IPS-20b (cell line): Measurements from ENCODE around the gene NIPSNAP3A.

ENCODE experiments used
- H3K27ac ChIP-seq: one replicate; pipeline ENCODE4 v1.5.1; 2013; ENCODE audit warnings: low read length
- H3K27me3 ChIP-seq: 2 replicates; pipeline ENCODE4 v1.6.1; 2013; ENCODE audit warnings: mild to moderate bottlenecking, low read length, inconsistent platforms; ENCODE audit not compliant: insufficient read depth
- H3K36me3 ChIP-seq: 2 replicates; pipeline ENCODE4 v1.6.1; 2013; ENCODE audit warnings: low read depth, mild to moderate bottlenecking, inconsistent platforms, low read length, moderate library complexity; ENCODE audit not compliant: insufficient read depth
- H3K4me1 ChIP-seq: 2 replicates; pipeline ENCODE4 v1.6.1; 2013; ENCODE audit warnings: mild to moderate bottlenecking, control low read depth, inconsistent platforms, low read length, moderate library complexity; ENCODE audit not compliant: insufficient read depth
- H3K4me3 ChIP-seq: 2 replicates; pipeline ENCODE4 v1.5.1; 2013; ENCODE audit warnings: mild to moderate bottlenecking, low read length, inconsistent platforms
- H3K9ac ChIP-seq: 2 replicates; pipeline ENCODE4 v1.6.1; 2013; ENCODE audit warnings: low read depth, mild to moderate bottlenecking, inconsistent platforms, low read length, moderate library complexity
- H3K9me3 ChIP-seq: 2 replicates; pipeline ENCODE4 v1.6.1; 2013; ENCODE audit warnings: mild to moderate bottlenecking, low read depth, low read length, inconsistent platforms; ENCODE audit not compliant: insufficient read depth

Gene NIPSNAP3A

DNA sequence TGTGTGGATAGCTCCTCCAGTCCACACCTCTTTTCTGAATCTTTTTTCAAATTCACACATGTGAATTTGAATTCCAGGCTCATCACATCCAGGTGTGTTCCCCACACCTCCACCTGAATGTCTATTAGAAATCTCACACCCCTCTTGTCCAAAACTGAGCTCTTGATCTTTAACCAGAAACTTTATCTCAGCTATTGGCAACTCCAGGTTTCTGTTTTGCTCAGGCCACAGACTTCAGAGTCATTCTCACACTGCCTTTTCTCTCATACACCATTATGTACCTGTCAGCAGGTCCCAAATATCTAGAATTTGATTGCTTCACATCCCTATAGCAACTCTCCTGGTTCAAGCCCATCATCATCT is 28.1 kb downstream of the NIPSNAP3A start:
- H3K9me3 ChIP-seq = no peaks in the 10 kb centered on the region
- H3K27ac ChIP-seq = no peak overlapping the region
- H3K4me1 ChIP-seq = no peaks in the 10 kb centered on the region
- H3K27me3 ChIP-seq = no peaks in the 10 kb centered on the region
- H3K4me3 ChIP-seq = no peak overlapping the region
- no peaks in the 10 kb centered on the region for H3K36me3 ChIP-seq
- no peak overlapping the region for H3K9ac ChIP-seq

DNA sequence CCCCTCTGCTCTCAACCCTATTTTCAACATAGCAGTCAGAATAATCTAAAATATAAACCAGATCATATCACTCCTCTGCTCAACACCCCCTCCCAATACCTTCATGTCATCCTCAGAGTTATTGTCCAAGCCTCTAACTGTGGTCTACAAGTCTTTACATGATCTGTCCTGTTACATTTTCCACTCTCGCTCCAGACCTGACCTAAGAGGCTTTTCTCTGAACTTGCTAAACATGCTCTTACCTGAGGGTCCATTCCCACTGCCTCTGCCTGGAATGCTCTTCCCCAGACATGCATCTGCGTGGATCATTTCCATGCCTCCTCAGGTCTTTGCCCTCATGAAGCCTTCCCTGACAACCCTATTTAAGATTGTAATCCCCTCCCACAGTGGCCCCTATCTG is 28.5 kb downstream of the NIPSNAP3A start:
- Histone ChIP-seq H3K4me1 (no peaks in the 10 kb centered on the region), H3K36me3 (no peaks in the 10 kb centered on the region)

DNA sequence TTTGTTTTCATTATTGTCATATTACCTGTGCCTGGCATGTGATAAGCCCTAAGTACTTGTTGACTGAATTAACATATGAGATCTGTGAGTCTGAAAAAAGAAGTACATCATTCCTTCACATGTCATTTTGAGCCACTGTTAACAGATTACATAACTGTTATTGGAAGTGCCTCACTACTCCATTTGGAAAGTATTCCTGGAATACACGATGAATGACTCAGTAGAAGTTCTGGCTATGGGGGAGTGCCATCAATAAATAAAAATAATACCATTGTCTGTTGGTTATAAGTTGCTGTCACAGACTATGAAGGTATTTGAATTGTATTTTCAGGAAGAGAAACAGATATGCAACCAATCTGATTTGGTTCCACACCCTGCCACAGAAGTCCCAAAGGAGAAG is 29.3 kb downstream of the NIPSNAP3A start:
- H3K4me3 ChIP-seq = no peak overlapping the region
- no peak overlapping the region for H3K9ac ChIP-seq
- no peak overlapping the region for H3K27ac ChIP-seq
- H3K9me3 ChIP-seq = no peaks in the 10 kb centered on the region
- H3K36me3 ChIP-seq = peaks cover 4% of the 10 kb centered on the region; the same call in 1 of the 2 replicates
- no peaks in the 10 kb centered on the region for H3K4me1 ChIP-seq
- H3K27me3 ChIP-seq = no peaks in the 10 kb centered on the region

More for the DNA sequence above, 28.5 kb downstream of the NIPSNAP3A start:
- H3K9me3 ChIP-seq = no peaks in the 10 kb centered on the region
- H3K27me3 ChIP-seq = no peaks in the 10 kb centered on the region
- H3K27ac ChIP-seq = no peak overlapping the region
- H3K9ac ChIP-seq = no peak overlapping the region
- H3K4me3 ChIP-seq = no peak overlapping the region

GRCh38 chr9:104778802-104779201 is 31.3 kb downstream of the NIPSNAP3A start:
- Histone ChIP-seq H3K4me1 (no peaks in the 10 kb centered on the region), H3K9me3 (no peaks in the 10 kb centered on the region), H3K27me3 (no peaks in the 10 kb centered on the region), H3K9ac (no peak overlapping the region), H3K4me3 (no peak overlapping the region), H3K27ac (no peak overlapping the region), H3K36me3 (peaks cover 20% of the 10 kb centered on the region)

DNA sequence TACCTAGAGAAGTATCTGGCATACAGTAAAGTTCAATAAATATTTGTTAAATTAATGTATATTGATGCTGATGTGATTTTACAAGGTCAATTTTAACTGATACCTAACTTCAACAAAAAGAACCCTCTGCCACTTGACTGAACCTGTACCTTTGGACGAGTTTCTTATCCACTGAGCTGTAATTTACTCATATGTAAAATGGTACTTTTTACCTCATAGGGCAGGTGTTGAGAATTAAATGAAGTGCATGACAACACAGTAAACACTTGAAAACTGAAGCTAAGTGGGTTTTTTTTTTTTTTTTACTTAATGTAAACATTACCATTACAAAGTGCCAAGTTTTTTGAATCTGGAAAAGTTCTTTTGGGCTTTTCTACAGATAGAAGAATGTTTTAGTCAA is 31.9 kb downstream of the NIPSNAP3A start:
- Histone ChIP-seq H3K4me3 (no peak overlapping the region), H3K36me3 (peaks cover 25% of the 10 kb centered on the region), H3K27me3 (no peaks in the 10 kb centered on the region), H3K9me3 (no peaks in the 10 kb centered on the region), H3K4me1 (no peaks in the 10 kb centered on the region), H3K27ac (no peak overlapping the region), H3K9ac (no peak overlapping the region)

- no peaks in the 10 kb centered on the region for H3K4me1 ChIP-seq
- H3K9ac ChIP-seq = no peak overlapping the region
- no peak overlapping the region for H3K4me3 ChIP-seq
- H3K9me3 ChIP-seq = no peaks in the 10 kb centered on the region
- H3K27me3 ChIP-seq = no peaks in the 10 kb centered on the region
- peaks cover 28% of the 10 kb centered on the region for H3K36me3 ChIP-seq
- no peak overlapping the region for H3K27ac ChIP-seq
These were observed 32.6 kb downstream of the NIPSNAP3A start for GRCh38 chr9:104779946-104780535.

DNA sequence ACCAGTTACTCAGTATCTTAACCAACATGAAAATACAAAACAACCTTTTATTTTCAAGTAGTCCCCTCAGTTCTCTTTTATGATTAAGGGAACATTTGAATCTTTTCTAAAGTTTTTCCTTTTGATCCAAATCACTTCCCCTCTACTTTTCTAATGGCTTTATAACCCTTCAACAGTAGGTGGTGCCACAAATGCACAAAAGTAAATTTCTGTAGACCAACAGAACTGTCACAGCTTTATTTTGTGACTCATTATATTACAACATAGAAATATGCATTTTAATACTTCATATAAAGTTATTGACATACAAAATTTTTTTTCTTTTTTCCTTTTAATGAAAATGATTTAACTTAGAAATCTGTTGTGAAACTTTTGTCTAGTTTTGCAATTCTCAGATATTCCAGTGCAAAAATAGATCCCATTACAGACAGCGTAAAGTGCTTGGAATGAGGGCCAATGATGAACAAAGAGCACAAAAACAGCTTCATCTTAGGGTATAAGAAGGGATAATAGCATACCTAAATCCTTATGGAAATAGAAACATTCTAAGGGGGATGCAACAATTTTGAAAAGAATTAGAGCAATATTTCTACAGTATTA is 33.4 kb downstream of the NIPSNAP3A start:
- no peak overlapping the region for H3K27ac ChIP-seq
- H3K4me3 ChIP-seq = no peak overlapping the region
- H3K9me3 ChIP-seq = no peaks in the 10 kb centered on the region
- H3K9ac ChIP-seq = no peak overlapping the region
- H3K4me1 ChIP-seq = no peaks in the 10 kb centered on the region
- no peaks in the 10 kb centered on the region for H3K27me3 ChIP-seq
- H3K36me3 ChIP-seq = peaks cover 37% of the 10 kb centered on the region

DNA sequence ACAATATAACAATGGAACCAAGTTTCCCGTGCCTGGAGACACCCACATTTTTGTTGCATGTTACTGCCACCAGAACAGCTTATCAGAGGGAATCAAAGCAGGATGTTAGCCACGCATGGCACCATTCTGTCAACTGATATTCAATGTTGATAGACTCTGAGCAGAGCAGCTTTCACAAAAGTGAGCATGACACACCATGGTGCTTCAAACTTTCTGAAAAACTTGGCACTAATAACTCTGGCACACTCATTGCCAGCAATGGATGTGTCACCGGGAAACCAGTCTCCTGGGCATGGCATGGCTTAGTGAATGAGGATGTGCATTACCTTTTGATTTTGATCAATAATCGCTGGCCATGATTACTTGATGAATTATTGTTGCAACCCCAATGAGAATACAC is 36.1 kb downstream of the NIPSNAP3A start:
- Histone ChIP-seq H3K27me3 (no peaks in the 10 kb centered on the region), H3K27ac (no peak overlapping the region), H3K36me3 (peaks cover 56% of the 10 kb centered on the region), H3K9ac (no peak overlapping the region), H3K9me3 (no peaks in the 10 kb centered on the region), H3K4me3 (no peak overlapping the region), H3K4me1 (no peaks in the 10 kb centered on the region)

DNA sequence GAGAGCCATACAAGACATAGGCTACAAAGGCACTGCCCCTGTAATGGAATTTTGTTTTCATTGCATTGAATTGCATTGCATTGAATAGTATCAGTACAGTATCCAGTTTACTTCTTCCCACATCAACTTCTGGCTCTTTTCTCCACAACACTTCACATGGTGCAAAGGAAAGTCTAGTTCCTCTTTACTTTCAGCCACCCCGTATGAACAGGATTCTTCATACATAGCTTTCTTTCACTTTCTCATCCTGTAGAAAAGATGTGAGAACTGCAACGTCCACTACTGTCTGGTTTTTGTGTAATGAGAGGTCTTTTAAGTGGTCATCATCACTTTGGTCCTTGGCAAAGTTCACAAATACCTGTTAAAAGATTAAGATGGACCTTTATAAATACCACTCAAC is 36.6 kb downstream of the NIPSNAP3A start:
- H3K27ac ChIP-seq = no peak overlapping the region
- no peaks in the 10 kb centered on the region for H3K9me3 ChIP-seq
- no peak overlapping the region for H3K4me3 ChIP-seq
- no peaks in the 10 kb centered on the region for H3K27me3 ChIP-seq
- H3K36me3 ChIP-seq = peaks cover 61% of the 10 kb centered on the region
- no peak overlapping the region for H3K9ac ChIP-seq
- H3K4me1 ChIP-seq = no peaks in the 10 kb centered on the region

- H3K9me3 ChIP-seq = no peaks in the 10 kb centered on the region
- H3K4me1 ChIP-seq = no peaks in the 10 kb centered on the region
- H3K36me3 ChIP-seq = peaks cover 81% of the 10 kb centered on the region
- H3K27ac ChIP-seq = no peak overlapping the region
- no peak overlapping the region for H3K4me3 ChIP-seq
- no peaks in the 10 kb centered on the region for H3K27me3 ChIP-seq
- H3K9ac ChIP-seq = no peak overlapping the region
These were observed 38.8 kb downstream of the NIPSNAP3A start for GRCh38 chr9:104786293-104786692.

DNA sequence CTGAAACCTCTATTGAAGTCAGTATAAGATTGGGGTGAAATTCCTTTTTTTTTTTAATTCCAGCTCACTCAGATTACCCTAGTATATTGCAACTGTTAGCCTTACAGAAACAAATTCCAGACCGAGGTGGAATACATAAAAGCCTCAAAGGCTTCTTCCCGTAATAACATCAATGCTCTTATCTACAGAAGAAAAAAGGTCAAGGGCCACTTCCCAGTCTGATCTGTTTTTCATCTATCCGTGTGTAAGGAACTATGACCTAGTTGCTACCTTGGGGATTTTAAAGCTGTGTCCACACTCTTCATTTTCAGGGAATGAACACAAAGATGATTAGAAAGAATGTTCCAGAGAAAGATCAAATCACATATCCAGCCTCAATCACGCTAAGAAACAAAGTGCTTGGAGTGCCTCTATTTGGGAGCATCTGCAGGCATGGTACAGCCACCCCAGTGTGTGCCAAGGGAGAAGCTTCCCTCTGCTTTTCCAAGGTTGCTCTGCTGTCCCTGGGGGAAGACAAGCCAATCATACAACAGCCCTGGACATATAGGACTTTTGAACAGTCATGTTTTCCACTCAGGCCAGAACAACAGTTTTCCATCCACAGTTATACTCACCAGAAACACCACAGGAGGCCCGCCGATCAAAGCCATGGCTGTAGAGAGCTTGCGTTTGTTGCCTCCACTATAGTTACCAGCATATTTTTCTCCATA is 40.0 kb downstream of the NIPSNAP3A start:
- peaks cover 85% of the 10 kb centered on the region for H3K36me3 ChIP-seq
- H3K27ac ChIP-seq = no peak overlapping the region
- no peaks in the 10 kb centered on the region for H3K4me1 ChIP-seq

DNA sequence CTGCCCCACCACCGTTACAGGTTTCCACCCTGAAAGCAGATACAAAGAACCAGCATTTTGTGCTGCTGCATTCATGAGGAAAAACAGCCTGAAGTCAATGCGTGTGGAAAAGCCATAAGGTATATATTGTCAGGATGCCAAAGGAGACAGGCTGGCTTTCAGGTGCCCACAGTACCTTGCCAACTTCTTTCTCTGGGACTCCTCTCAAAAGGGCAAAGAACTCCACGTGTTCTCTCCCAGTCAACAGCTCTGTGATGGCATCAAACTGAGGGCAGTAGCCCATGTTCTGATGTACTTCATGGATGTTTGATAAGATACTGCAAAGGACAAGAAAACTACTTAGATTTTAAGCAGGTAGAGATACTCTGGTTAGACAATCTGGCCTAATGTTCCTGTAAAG is 40.8 kb downstream of the NIPSNAP3A start:
- no peak overlapping the region for H3K27ac ChIP-seq
- no peaks in the 10 kb centered on the region for H3K4me1 ChIP-seq
- H3K4me3 ChIP-seq = no peak overlapping the region
- no peaks in the 10 kb centered on the region for H3K27me3 ChIP-seq
- peaks cover 85% of the 10 kb centered on the region for H3K36me3 ChIP-seq
- no peak overlapping the region for H3K9ac ChIP-seq
- no peaks in the 10 kb centered on the region for H3K9me3 ChIP-seq

More for the DNA sequence above, 40.0 kb downstream of the NIPSNAP3A start:
- Histone ChIP-seq H3K9me3 (no peaks in the 10 kb centered on the region), H3K4me3 (no peak overlapping the region), H3K9ac (no peak overlapping the region), H3K27me3 (no peaks in the 10 kb centered on the region)
